Lower lobe of right lung (tissue), 2 donors: ENCODE results near the gene SESTD1. TPM values are rescaled to one million over a fixed set of nuclear protein-coding genes. Genes with fewer than 3 reads are reported as not detected.
"Not testable (repeated sequence)": the region's sequence is repeated elsewhere in the genome, so short reads cannot be mapped to it uniquely, and the experiment has no call there.

ENCODE experiments used
- ATAC-seq, 2 donors: fragments of 200-7000 bp; cut with Tn5 transposase; one replicate each; pipeline ENCODE4 v1.9.1; 2020 to 2022; ENCODE audit warnings: mild to moderate bottlenecking in 2 of 2, moderate library complexity in 2 of 2
- DNase-seq: peaks from one replicate; pipeline ENCODE4 v3.0.0-alpha.2; 2020
- H3K27ac ChIP-seq: fragments of 200-600 bp; one replicate; pipeline ENCODE4 v1.8.0; 2022
- H3K27me3 ChIP-seq: fragments of 200-600 bp; one replicate; pipeline ENCODE4 v1.8.0; 2022; ENCODE audit warnings: low read depth
- H3K36me3 ChIP-seq: fragments of 200-600 bp; one replicate; pipeline ENCODE4 v1.8.0; 2022; ENCODE audit warnings: mild to moderate bottlenecking
- H3K4me1 ChIP-seq: fragments of 200-600 bp; one replicate; pipeline ENCODE4 v1.8.0; 2022
- H3K4me3 ChIP-seq: fragments of 200-600 bp; one replicate; pipeline ENCODE4 v1.8.0; 2022; ENCODE audit warnings: mild to moderate bottlenecking
- H3K9me3 ChIP-seq: fragments of 200-600 bp; one replicate; pipeline ENCODE4 v1.8.0; 2022
- intact Hi-C: fragments of 100-400 bp; cut with DNase I; formaldehyde crosslinking; loops from one replicate; pipeline ENCODE4 v1.11.0; 2022
- total RNA-seq: library from RNA; stranded (reverse); fragmentation: NEBNext Ultra II Directional; extraction: Animal tissue kit (Norgen Biotek cat#: 25700); gene quantifications from one replicate; pipeline ENCODE4 v1.2.1, GENCODE V29; 2021
- TF ChIP-seq, protein P1 (sequence below): fragments of 200-600 bp; IDR thresholded peaks from one replicate; pipeline ENCODE4 v1.8.0; 2022; ENCODE audit warnings: antibody characterized with exemption, mild to moderate bottlenecking
- donor health status: DM: no; HTN: yes; CAD: no; lungs with severe emphysema.

SESTD1 gene
- total RNA-seq, 1 donor from 2014 or later, result 107 TPM

DNA sequence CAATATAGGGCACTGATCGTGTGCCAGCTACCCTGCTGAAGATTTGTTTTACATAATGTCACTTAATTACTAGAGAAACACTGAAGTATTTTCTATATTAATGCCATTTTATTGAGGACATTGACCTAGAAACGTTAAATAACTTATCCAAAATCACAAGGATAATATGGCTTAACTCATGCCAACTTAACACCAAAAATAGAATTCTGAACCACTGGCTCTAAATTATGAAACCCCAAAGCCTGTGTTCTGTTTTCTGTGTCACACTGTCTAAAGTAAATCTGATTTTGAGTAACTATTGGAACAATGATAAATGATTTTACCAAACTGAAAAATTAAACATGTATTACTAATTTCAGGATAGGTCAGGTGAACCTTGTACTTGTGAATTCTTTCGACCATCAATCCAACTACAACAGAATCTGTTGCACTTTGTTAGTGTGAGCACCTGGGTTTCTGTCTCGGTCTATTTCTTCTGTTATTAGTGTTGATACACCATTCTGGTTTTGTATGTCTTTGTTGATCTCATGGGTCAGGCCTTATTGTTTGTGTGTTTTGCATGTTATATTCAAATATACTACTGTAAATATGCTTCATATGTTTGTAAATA, 166.4 kb downstream of the SESTD1 start:
- H3K9me3 ChIP-seq, result no peaks in the 10 kb centered on the region
- no peaks in the 10 kb centered on the region for H3K4me1 ChIP-seq
- TF ChIP-seq, protein P1, sequence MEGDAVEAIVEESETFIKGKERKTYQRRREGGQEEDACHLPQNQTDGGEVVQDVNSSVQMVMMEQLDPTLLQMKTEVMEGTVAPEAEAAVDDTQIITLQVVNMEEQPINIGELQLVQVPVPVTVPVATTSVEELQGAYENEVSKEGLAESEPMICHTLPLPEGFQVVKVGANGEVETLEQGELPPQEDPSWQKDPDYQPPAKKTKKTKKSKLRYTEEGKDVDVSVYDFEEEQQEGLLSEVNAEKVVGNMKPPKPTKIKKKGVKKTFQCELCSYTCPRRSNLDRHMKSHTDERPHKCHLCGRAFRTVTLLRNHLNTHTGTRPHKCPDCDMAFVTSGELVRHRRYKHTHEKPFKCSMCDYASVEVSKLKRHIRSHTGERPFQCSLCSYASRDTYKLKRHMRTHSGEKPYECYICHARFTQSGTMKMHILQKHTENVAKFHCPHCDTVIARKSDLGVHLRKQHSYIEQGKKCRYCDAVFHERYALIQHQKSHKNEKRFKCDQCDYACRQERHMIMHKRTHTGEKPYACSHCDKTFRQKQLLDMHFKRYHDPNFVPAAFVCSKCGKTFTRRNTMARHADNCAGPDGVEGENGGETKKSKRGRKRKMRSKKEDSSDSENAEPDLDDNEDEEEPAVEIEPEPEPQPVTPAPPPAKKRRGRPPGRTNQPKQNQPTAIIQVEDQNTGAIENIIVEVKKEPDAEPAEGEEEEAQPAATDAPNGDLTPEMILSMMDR, result no peak
- no peaks in the 10 kb centered on the region for H3K36me3 ChIP-seq
- DNase-seq, result no peak
- intact Hi-C loops, result no loop called here
- no peak for ATAC-seq
- no peak overlapping the region for H3K27ac ChIP-seq
- H3K27me3 ChIP-seq, result no peaks in the 10 kb centered on the region
- no peak overlapping the region for H3K4me3 ChIP-seq

DNA sequence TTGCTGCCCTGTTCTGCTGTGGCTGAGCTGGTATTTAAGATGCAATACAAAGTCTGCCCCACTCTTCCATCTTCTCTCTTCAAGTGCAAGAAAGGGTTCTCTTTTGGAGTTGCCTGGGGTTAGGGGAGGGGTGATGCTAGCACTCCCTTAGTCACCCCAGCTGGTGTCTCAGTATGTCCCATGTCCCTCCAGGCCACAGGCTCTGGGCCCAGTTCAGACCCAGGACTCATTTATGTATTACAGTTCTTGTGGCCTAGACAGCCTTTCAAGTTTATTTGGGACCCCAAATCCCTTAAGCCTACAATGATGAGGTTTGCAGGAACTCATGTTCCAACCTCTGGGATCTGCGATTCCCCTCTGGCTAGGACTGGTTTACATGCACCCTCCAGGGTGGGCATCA, 167.5 kb downstream of the SESTD1 start:
- no peaks in the 10 kb centered on the region for H3K4me1 ChIP-seq
- H3K9me3 ChIP-seq, result no peaks in the 10 kb centered on the region
- no peak overlapping the region for H3K27ac ChIP-seq
- peak; percentile 34 to 44 for ATAC-seq
- intact Hi-C loops, result no loop called here
- DNase-seq, result no peak
- no peak overlapping the region for H3K4me3 ChIP-seq
- H3K36me3 ChIP-seq, result no peaks in the 10 kb centered on the region
- TF ChIP-seq, protein P1, result no peak
- no peaks in the 10 kb centered on the region for H3K27me3 ChIP-seq

DNA sequence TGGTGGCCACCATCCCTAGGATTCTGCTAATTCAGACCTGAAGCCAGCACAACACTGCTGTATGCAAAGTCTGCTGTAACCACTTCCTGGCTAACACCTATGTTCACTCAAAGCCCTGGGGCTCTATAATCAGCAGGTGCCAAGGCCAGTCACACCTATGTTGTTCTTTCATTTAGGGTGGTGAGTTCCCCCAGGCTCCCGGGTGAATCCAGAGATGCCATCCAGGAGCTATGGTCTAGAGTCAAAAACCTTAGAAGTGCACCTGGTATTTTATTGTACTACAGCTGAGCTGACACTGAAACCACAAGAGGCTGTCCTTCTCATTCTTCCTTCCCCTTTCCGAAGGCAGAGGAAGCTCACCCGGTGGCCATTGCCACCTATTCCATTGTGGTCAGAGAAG, 168.5 kb downstream of the SESTD1 start:
- Histone ChIP-seq H3K9me3 (no peaks in the 10 kb centered on the region), H3K27me3 (no peaks in the 10 kb centered on the region), H3K4me1 (no peaks in the 10 kb centered on the region), H3K36me3 (no peaks in the 10 kb centered on the region), H3K4me3 (no peak overlapping the region), H3K27ac (no peak overlapping the region)
- no peak for DNase-seq
- TF ChIP-seq, protein P1, result no peak
- ATAC-seq, result peak; percentile 40 to 45
- intact Hi-C loops, result no loop called here

DNA sequence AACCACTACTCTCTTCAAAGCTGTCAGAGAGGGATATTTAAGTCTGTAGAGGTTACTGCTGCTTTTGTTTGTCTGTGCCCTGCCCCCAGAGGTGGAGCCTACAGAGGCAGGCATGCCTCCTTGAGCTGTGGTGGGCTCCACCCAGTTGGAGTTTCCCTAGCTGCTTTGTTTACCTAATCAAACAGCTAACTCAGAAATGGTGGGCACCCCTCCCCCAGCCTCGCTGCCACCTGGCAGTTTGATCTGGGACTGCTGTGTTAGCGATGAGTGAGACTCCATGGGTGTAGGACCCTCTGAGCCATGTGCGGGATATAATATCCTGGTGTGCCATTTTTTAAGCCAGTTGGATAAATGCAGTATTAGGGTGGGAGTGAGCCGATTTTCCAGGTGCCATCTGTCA, 171.7 kb downstream of the SESTD1 start:
- H3K4me1 ChIP-seq, DNase-seq, H3K27ac ChIP-seq, H3K36me3 ChIP-seq, intact Hi-C loops, H3K4me3 ChIP-seq, H3K9me3 ChIP-seq, H3K27me3 ChIP-seq, ATAC-seq: not testable (repeated sequence)

DNA sequence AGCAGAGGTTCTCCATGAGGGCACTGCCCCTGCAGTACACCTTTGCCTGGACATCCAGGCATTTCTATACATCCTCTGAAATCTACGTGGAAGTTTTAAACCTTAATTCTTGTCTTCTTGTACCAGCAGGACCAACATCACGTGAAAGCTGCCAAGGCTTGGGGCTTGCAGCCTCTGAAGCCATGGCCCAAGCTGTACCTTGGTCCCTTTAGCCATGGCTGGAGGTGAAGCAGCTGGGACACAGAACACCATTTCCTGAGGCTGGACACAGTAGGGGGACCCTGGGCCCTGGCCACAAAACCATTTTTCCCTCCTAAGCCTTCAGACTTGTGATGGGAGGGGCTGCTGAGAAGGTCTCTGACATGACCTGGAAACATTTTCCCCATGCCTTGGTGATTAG, 181.9 kb downstream of the SESTD1 start:
- Histone ChIP-seq H3K27ac (no peak overlapping the region), H3K4me3 (no peak overlapping the region), H3K27me3 (no peaks in the 10 kb centered on the region), H3K4me1 (no peaks in the 10 kb centered on the region), H3K36me3 (no peaks in the 10 kb centered on the region), H3K9me3 (no peaks in the 10 kb centered on the region)
- DNase-seq, result no peak
- TF ChIP-seq, protein P1, result no peak
- intact Hi-C loops, result no loop called here
- no peak for ATAC-seq

DNA sequence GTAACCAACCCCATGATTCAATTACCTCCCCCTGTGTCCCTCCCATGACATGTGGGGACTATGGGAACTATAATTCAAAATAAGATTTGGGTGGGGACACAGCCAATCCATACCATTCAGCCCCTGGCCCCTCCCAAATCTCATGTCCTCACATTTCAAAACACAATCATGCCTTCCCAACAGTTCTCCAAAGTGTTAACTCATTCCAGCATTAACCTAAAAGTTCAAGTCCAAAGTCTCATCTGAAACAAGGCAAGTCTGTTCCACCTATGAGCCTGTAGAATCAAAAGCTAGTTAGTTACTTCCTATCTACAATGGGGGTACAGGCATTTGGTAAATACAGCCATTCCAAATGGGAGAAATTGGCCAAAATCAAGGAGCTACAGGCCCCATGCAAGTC, 182.7 kb downstream of the SESTD1 start:
- no peak for ATAC-seq
- intact Hi-C loops, result no loop called here
- no peaks in the 10 kb centered on the region for H3K27me3 ChIP-seq

More for the DNA sequence above, 182.7 kb downstream of the SESTD1 start:
- H3K9me3 ChIP-seq, result no peaks in the 10 kb centered on the region
- H3K36me3 ChIP-seq, result no peaks in the 10 kb centered on the region
- H3K27ac ChIP-seq, result no peak overlapping the region
- H3K4me3 ChIP-seq, result no peak overlapping the region
- no peaks in the 10 kb centered on the region for H3K4me1 ChIP-seq
- no peak for DNase-seq
- TF ChIP-seq, protein P1, result no peak
